ENCODE measurements around the gene SYN1. TPM values are rescaled to one million over a fixed set of nuclear protein-coding genes. Genes with fewer than 3 reads are reported as not detected.

The SYN1 gene
- total RNA-seq, 1 experiment from 2014 or later = 11.7 TPM

DNA sequence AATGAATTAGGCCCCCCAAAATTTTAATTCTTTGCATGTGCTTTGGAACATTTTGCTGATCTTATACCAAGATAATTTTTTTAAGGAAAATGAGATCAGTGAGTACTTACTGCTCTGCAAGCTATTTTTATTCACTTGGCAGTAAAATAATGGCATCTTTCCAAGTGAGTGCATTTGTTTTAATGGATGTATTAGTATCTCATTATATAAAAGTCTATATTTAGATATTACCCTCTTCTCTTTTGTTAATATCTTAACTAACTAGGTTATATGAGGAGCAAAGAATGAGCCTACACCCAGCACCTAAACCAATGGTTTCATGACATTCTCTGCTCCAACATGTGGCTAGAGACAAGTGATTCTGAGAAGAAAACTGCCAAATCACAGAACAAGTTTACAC lies 79.8 kb downstream of the SYN1 start:
- no peak overlapping the region for H3K27ac ChIP-seq (ENCODE audit: insufficient read length, low read depth, low read length)
- H2BK5ac ChIP-seq (ENCODE audit: insufficient read length, low read length) = no peak overlapping the region
- H2BK15ac ChIP-seq (ENCODE audit: low read depth, low read length) = no peak overlapping the region
- Mint-ChIP-seq H3K9me3 (peaks cover 59 to 65% of the 10 kb centered on the region in 2 experiments), H3K27ac (no peak overlapping the region), H3K4me1 (peaks cover 0 to 2% of the 10 kb centered on the region in 2 experiments; a peak in 1 of 4 replicates), H3K4me3 (no peak overlapping the region), H3K36me3 (ENCODE audit: insufficient read depth in 1 of 3, low read depth in 3 of 3) (no peaks in the 10 kb centered on the region; a peak in 1 of 7 replicates), H3K27me3 (ENCODE audit: low read depth) (no peaks in the 10 kb centered on the region)
- H3K23ac ChIP-seq (ENCODE audit: insufficient read length, low read depth, low read length) = no peak overlapping the region
- H4K8ac ChIP-seq (replicated peaks; ENCODE audit: insufficient read length, low read depth, low read length) = no peak overlapping the region
- H3K79me1 ChIP-seq (ENCODE audit: insufficient read depth, low read depth, low read length, poor library complexity, severe bottlenecking) = no peaks in the 10 kb centered on the region
- H3K4ac ChIP-seq (ENCODE audit: low read depth, low read length) = no peak overlapping the region
- no peak overlapping the region for H2AFZ ChIP-seq (ENCODE audit: low read length)
- H4K5ac ChIP-seq (ENCODE audit: insufficient read length, low read depth, low read length) = no peak overlapping the region
- DNase-seq = no peak
- H3K23me2 ChIP-seq (ENCODE audit: insufficient read length, low read depth, low read length, poor library complexity, severe bottlenecking) = no peaks in the 10 kb centered on the region
- no peak overlapping the region for H3K18ac ChIP-seq (ENCODE audit: insufficient read length, low read depth, low read length)
- no peak overlapping the region for H3K4me2 ChIP-seq (ENCODE audit: insufficient read depth, insufficient read length, low read length)
- no peak overlapping the region for H4K91ac ChIP-seq (ENCODE audit: insufficient read length, low read depth, low read length)
- H3K27me3 ChIP-seq (ENCODE audit: insufficient read depth, low read length) = no peaks in the 10 kb centered on the region
- no peak overlapping the region for H2BK12ac ChIP-seq (ENCODE audit: insufficient read length, low read depth, low read length)
- TF ChIP-seq, protein P1, sequence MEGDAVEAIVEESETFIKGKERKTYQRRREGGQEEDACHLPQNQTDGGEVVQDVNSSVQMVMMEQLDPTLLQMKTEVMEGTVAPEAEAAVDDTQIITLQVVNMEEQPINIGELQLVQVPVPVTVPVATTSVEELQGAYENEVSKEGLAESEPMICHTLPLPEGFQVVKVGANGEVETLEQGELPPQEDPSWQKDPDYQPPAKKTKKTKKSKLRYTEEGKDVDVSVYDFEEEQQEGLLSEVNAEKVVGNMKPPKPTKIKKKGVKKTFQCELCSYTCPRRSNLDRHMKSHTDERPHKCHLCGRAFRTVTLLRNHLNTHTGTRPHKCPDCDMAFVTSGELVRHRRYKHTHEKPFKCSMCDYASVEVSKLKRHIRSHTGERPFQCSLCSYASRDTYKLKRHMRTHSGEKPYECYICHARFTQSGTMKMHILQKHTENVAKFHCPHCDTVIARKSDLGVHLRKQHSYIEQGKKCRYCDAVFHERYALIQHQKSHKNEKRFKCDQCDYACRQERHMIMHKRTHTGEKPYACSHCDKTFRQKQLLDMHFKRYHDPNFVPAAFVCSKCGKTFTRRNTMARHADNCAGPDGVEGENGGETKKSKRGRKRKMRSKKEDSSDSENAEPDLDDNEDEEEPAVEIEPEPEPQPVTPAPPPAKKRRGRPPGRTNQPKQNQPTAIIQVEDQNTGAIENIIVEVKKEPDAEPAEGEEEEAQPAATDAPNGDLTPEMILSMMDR (conservative IDR thresholded peaks at IDR 0.05) = no peak
- no peak overlapping the region for H3K9ac ChIP-seq (ENCODE audit: extremely low read depth, insufficient read length, low read length)
- peaks cover 4% of the 10 kb centered on the region for H3K9me3 ChIP-seq (ENCODE audit: control insufficient read depth, low read depth, low read length)
- H3K79me2 ChIP-seq (ENCODE audit: insufficient read depth, low read length) = no peaks in the 10 kb centered on the region
- no peak overlapping the region for H2BK120ac ChIP-seq (ENCODE audit: low read depth, low read length, poor library complexity, severe bottlenecking)
- H3K4me1 ChIP-seq (ENCODE audit: insufficient read depth, low read length) = no peaks in the 10 kb centered on the region
- H3K14ac ChIP-seq (ENCODE audit: insufficient read depth, low read length) = no peak overlapping the region
- no peaks in the 10 kb centered on the region for H4K20me1 ChIP-seq (ENCODE audit: control insufficient read depth, insufficient read depth, insufficient read length)
- H3T11ph ChIP-seq (ENCODE audit: low read length) = no peak overlapping the region
- no peak overlapping the region for H2AK5ac ChIP-seq (ENCODE audit: insufficient read length, low read length)
- H2BK20ac ChIP-seq (ENCODE audit: low read depth, low read length, poor library complexity, severe bottlenecking) = no peak overlapping the region
- H3K56ac ChIP-seq (ENCODE audit: insufficient read length, low read depth, low read length) = no peak overlapping the region
